Measurements from ENCODE around the gene ZBTB21.
"Not testable (repeated sequence)": the region's sequence is repeated elsewhere in the genome, so short reads cannot be mapped to it uniquely, and the experiment has no call there.

The ZBTB21 gene

DNA sequence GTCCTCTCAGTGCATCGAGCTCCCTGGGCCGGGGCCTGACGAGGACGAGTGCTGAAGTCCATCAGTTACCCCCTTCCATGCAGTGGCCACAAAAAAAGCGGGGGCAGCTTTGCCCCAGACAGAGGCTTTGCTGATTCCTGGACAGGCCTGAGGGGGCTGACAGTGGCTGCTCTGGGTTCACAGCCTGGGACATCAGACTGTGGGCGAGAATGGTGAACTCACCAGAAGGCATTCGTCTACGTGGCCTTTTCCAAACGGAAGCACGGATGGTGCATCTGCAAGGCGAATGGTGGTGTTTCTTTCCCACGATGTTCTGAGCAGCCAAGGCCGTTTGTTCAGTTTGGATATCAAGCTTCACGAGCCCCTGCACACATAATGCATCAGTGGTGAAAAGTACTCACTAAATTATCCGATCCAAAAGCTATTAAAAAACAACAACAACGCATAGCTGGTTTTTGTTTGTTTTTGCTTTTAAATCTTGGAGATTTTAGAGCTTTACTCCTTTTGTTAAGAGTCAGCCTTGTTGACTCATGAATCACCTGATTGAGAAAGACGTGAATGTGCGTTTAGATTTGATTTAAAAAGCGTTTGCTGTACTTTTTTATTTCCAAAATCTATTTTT lies 6.3 kb upstream of the ZBTB21 start:
- no peak for DNase-seq

DNA sequence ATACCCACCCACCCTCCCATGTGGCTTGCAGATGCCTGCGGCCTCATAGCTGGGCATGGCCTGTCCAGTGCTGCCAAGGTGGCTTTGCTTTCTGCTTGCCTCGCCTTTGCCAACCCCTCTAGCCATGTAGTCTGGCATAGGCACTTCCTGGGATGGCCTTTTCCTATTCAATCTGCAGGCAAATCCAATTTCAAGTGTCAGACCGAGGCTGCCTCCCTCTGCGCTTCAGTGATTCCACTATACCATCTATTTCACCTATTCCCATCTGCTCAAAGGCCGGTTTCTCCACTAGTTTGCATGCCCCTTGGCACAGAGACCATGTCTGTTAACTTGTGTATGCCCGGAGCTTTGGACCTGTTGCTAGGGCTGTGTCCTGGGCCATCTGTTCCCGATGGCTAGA lies 3.8 kb upstream of the ZBTB21 start:
- DNase-seq, result no peak

DNA sequence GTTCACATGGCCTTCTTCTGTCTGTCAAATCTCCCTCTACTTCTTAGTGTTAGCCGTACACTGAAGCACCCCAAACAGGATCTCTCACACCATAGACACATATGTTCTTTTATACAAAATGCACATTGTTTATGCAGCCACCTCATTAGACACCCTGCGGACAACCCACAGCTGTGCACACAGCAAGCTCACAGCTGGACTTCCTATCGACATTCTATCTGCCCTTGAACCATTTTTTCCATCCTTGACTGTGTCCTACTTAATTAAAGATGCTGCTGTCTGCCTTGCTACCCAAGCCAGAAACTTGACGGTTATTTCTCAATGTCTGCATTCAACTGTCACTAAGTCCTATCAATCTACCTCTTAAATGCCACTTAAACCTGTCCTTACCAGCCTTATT lies 3.2 kb upstream of the ZBTB21 start:
- no peak for DNase-seq

DNA sequence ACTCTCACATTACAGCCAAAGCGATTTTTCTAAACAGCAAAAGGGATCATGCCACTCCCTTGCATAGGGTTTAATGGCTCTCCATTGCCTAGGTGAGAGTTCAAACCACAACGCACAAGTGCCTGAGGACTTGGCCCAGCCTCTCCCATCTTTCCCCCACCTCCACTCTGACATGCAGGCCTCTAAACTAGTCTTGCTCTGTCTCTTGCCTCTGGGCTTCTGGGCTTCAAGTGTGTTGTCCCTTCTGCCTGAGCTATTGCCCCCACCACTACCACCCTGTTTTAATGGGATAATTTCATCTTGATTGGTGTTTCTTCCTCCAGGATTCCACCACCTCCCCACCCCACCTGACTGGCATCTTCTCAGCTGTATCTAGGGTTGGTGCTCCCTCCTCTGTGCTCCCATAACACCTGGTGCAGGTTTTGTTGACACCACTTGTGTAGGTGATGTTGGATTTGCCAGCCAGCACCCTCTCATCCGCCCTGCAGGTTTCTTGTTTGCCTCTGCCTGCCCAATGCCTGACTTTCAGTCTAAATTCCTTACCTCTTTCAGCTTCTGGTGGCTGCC lies 2.7 kb upstream of the ZBTB21 start:
- no peak for DNase-seq

DNA sequence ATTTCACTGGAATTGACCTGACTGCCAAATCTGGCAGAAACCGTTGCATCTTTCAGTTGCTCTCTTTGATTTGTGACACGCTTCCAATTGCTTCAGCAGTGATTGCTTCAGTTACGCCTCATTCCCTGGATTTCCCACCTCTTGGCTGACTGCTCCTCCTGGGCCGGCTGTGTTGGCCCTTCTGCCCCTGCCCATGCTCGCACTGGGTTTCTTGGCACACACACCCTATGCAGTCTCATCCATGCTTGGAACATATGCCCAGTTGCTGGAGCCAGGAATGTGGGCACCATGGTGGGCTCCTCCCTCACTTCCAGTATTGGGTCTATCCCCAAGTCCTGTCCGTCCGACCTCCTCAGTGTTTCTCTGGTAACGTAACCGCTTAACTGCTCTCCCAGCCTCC lies 2.2 kb upstream of the ZBTB21 start:
- no peak for DNase-seq

DNA sequence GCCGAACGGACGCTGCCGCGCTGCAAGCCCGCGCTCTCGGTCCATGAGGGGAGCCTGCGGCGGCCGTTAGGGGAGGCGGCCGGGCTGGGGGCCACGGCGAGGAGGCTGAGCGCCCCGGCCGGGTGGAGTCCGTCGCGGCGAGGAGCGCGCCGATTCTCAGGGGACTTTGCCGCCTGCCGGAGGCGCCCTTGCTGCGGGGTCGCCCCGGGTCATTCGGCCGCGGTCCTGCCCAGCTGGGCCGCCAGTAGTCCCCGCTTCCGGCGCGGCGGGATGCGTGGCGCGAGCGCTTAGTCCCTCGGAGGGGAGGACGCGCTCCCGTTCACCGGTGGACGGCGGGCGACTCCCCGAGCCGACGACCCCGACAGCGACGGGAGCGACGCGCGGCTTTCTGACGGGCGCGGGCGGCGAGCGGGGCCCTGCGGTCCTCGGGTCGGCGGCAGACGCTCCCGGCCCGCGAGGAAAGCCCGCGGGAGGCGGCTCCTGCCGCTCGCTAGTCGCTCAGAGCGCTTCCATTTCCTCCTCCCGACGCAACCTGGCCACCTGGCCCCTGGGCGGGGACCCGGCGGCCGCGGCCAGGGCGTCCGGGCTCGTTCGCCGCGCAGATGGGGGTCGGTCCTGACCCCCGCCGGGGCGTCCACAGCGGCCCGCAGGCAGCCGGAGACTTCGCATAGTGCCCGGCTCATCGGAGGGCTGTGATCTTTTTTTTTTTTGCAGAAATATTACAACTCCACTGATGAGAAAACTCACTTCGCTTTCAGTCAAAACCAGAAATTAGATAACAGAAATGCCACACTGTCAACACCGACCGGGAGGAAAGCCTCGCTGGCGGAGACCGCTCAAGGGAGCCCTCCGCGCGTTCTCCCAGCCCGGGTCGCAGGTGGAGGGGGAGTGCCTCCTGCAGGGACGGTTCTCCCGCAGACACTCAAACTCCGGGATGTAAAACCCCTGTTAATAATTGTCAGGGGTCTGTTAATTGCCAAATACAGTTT lies 641 bp upstream of the ZBTB21 start:
- no peak for DNase-seq

DNA sequence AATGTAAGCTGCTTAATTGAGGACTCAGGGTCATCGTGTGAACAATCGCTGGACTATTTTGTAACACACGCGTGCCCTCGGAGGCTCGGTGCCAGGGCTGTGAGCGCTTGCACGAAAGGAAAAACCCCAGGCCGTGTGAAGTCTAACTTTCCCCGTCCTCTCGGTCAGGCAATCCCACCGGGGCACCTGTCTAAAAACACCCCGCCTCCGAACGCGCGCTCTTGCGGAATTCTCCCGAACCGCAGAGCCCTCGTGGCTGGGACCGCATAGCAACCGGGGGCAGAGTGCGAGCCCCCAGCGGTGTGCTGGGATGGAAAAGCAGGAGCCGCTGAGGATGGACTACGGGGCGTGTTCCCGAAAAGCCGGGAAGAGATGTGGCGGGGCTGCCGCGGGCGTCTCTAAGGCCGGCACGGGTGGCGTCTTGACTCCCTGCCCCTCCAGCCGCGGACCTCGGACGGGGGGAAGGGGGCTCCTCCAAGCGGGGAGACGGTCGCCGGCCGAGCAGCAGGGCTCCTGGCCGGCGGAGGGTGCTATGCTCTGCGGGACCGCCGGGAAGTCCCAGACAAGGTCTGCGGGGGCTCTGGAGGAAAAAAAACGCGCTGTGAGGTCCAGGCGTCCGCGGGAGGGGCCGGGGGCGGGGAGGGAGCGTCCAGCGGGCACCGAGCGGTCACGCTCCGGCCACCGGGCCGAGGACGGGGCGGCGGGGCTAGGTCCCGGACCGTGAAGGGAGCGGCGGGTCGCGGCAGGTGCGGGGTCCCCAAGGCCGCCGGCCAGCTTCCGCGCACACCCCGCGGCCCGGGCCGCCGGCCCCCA lies 936 bp downstream of the ZBTB21 start:
- DNase-seq, result no peak

DNA sequence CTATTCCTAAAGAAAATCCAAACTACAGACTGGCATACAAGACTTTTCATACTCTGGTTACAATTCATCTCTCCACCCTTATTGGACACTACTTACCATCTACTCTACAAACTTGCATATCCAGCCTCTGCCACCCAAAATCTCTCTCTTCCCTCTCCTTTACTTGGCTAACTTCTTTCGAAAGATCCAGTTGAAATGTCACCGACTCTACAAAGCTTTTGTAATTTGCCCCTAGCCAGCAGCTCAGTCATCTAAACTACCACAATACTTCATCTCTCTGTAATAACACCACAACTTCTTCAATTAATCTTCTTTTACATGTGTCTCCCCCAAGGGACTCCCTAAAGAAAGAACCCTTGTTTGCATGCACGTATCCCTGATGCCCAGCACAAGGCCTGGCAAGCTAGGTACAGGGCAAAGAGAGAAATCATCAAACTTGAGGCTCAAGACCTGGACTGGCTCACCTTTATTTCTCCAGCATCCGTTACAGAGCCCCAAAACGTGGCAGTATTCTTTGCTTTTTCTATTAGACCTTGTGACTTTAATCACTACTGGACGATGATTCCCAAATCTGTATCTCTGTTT lies 2.7 kb downstream of the ZBTB21 start:
- no peak for DNase-seq

DNA sequence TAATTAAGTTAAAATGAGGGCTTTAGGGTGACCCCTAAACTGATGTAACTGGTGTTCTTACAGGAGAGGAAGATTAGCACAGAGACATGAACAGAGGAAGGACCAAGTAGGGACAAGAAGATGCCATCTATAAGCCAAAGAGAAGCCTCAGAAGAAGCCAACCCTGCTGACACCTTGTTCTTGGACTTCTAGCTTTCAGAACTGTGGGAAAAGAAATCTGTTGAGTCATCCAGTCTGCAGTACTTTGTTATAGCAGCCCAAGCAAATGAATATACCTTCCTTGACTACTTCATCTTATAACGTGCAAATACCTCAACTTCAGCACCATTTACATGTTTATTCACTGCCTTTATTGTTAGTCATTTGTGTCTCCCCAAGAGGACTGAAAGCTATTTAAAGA lies 3.4 kb downstream of the ZBTB21 start:
- DNase-seq, result no peak

DNA sequence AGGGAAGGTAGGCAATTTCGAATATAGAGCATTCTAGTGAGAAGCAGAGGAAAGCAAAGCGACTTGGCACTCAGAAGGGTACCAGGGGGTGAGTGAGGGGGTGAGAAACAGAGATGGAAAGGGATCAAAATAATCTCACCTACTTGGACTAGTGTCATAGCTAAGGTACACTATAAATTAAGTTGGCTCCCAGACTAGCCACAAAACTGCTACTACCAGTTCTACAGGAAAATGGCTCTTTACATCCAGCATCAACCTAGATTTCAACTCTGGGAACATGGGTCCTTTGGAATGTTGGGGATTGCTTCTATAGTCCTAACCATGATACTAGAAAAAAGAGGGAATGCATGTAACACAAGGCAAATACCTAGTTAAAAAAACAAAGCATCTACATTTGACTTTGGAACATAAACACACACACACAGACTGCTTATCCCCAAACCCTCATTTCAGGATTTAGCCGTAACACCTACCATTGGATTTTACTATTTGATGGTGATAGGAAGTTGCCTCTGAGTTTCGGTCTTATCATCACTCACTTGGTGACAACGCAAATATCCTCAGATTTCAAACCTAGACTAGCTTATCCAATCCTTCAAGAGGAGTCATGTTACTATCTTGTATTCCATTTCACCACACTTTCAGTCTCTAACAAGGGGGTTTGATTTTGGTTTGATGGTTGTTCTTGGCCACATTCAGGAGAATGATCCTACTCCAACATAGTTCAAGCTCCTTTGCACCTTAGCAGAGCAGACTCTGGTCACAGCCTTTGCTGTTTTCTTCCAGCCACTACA lies 5.6 kb downstream of the ZBTB21 start:
- DNase-seq, result no peak

DNA sequence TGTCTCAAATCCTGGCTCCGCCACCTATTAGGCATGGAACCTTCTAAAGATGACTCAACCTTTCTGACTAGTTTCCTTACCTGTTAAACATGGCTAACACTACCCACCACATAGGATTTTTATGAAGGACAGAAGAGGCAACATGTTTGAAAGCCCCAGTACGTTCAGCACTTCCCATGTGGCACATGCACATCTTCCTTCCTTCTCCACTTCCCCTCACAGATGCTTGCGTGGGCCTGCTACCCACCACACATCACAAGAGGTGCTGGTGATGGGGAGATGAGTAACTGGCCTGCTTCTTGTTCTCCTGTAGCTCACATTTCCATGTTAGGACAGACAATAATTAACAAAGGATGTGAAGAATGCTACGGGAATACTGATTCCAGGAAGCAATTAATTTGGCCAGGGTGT lies 7.1 kb downstream of the ZBTB21 start:
- DNase-seq, result no peak

DNA sequence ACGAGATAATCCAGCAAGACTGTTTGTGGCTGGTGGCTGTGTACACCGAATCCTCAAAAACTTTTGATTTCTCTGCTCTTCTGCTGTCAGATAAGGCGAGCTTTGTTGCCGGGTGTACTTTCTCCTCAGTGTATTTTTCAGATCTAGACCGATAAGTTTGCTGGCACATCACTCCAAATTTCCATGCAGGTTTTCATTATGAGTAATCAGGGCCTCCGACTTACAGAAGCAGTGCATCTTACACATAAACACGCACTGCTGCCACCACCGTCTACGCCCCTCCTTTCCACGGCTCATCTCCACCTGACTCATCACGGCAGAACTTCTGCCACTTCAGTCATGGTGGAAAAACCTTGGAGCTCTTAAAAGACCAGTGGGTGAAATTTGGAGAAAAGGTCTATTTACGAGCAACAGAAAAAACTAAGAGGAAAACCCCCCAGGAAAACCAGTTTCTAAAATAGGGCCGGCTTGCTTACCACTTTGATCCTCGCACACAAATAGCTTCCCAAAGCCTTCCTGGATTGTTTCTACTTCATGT lies 7.7 kb downstream of the ZBTB21 start:
- no peak for DNase-seq

DNA sequence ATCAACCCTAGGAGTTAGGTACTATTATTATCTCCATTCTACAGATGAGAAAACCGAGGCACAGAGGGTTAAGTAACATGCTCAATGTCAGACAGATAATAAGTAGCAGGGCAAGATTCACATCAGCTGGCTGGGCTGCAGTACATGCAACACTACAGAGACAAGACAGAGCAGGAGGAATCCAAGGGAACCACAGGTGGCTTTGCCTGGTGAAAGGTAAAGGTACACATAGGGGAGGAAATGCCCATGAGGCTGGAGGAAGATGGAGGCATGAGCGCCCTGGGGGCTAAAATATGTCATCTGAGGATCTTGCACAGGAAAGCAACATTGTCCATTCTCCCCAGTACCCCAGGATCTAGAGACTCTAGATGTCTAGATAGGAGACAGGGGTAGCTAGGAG lies 8.4 kb downstream of the ZBTB21 start:
- no peak for DNase-seq

DNA sequence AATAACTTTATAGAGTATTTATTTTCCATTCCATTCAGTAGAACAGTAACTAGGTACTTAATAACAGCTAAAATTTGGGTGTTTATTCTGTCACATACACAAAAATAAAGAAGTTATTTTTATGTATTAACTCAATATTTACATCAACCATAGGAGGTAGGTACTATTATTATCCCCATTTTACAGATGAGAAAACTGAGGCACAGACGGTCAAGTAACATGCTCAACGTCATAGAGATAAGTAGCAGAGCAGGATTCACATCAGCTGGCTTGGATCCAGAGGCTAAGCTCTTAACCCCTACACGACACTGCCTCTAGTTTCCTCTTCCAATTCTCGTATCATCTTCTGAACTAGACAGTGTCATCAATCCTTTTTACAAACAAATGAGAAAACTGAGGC lies 9.3 kb downstream of the ZBTB21 start:
- DNase-seq, result no peak

DNA sequence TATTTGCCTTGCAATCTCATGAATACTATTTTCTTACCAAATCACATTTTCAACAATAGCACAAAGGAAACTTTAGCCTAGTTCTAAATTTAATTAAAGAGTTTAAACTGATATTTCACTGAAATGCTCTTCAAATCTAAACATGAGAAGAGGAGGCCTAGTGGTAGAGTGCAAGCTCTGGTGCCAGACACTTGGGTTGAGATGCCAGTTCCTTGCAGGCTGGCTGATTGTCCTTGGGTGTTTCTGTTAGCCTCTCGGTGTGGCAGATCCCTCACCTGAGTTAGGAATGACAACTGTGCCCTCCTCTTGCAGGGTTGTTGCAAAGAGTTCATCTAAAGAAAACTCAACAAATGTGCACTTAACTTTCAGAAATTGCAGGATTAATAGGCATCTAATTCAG lies 12.5 kb downstream of the ZBTB21 start:
- no peak for DNase-seq

DNA sequence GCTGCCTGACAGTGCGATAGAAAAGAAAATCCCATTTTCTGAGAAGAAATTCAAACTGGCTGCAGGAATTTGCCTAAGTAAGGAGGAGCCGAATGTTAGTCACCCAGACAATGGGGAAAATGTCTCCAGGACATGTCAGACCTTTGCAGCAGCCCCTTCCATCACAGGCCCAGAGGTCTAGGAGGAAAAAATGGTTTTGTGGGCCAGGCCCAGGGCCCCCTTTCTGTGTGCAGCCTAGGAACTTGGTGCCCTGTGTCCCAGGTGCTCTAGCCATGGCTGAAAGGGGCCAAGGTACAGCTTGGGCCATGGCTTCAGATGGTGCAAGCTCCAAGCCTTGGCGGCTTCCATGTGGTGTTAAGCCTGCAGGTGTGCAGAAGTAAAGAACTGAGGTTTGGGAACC lies 14.6 kb downstream of the ZBTB21 start:
- DNase-seq, result no peak

DNA sequence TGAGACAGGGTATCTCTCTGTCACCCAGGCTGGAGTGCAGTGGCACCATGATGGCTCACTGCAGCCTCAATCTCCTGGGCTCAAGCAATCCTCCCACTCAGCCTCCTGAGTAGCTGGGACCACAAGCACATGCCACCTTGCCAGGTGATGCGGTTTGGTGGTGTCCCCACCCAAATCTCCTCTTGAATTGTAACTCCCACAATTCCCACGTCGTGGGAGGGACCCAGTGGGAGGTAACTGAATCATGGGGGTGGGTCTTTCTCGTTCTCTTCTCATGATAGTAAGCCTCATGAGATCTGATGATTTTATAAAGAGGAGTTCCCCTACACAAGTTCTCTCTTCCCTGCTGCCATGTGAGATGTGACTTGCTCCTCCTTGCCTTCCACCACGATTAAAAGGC lies 15.5 kb downstream of the ZBTB21 start:
- not testable (repeated sequence) for DNase-seq

DNA sequence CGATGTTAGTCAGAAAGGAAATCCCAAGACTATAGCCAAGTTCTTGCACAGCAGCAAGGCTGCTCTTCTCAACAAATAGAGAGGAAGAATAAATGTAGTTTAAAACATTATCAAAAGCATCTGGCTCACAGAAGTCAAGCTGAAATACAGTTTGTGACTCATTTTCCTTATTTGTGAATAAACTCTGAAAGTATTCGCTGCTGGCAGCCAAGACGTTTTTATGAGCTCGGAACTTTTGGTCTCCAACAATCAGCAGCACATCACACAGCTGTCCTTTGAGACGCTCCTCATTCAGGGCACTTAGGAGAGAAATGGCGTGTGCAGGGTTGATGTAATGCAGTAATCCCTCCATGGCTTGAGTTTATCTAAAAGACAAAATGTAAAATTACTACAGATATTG lies 16.4 kb downstream of the ZBTB21 start:
- DNase-seq, result no peak

DNA sequence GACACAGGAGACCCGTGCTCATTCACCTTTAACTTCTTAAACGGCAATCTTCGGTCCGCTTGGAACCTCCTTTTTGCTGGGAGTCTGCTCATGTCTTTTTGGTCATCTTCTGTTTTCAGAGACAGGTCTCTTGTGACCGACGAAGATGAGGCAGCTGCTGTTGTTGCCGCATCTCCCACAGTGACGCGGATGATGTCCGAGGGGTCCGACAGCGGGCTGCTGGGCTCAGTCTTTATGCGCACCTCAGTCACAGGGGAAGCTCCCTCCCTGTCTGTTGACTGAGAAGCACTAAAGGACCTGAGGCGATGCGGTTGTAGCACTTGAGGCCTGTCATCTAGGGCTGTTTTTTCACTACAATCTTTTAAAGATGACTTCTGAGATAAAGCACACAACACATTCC lies 17.6 kb downstream of the ZBTB21 start:
- DNase-seq, result no peak

DNA sequence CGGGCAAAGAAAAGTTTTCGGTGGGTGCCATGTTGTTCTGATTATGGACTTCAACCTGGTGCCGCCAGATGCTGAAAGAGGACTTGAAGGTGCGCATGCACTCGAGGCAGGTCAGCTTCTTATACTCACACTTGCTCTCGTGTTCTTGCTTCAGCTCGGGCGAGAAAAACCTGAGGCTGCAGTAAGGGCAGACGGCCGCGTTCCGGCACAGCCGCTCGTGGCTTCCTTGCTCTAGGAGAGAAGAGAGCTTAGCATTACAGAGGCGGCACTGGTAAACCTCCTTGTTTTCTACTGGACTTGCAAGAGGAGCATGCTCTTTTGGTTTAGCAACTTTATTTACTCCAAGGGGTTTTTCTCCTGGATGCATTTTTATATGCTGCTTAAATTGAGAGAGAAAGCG lies 18.5 kb downstream of the ZBTB21 start:
- DNase-seq, result no peak

DNA sequence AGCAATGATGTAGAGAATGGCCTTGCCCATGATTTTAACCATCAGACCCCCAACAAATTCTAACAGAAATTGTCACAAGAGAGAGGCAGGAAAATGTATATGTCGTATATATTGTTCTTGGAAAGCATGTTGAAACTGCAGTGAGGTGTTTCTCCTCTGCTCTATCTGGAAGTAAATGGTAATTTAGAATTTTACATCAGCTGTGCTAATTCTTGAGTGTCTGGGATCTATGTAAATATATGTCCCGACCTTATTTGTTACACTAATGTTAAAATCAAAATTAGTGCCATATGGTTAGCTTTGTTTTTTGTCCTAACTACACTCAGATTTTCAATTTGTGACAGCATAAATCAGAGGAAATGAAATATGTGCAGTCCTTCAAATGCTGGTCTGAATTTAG lies 20.5 kb downstream of the ZBTB21 start:
- no peak for DNase-seq

DNA sequence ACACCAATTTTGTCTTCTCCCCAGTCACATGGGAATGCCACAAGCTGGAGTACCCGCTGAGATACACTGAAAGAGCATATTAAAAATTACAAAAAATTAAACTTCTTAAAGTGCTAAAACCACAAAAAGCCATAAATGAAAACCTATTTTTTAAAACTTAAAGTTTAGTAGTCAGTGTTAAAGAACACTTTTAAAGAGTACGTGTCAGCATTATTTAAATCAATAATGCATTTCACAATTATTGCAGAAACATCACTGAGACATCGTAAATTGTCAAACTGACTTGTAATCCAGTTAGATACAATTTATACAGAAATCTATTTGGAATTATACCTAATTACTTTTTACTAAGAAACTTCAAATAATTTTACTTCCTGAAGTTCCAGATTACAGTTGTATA lies 22.9 kb downstream of the ZBTB21 start:
- no peak for DNase-seq

All from NCI-H1436 treated with DMSO at 0.1 percent for 48 hours (cell line).